IMR-90 (cell line): ENCODE results near the gene ELOVL5. TPM values are rescaled to one million over a fixed set of nuclear protein-coding genes. Genes with fewer than 3 reads are reported as not detected.

ENCODE experiments used
- ATAC-seq: fragments of 200-7000 bp; cut with Tn5 transposase; 2 replicates; pipeline ENCODE4 v1.9.1; 2020; ENCODE audit warnings: low read depth, mild to moderate bottlenecking, moderate library complexity
- BruUV-seq: library from RNA; stranded (reverse); fragments of 400-500 nt; replicated peaks from 2 replicates; lab custom pipeline; 2021; lab: Mats Ljungman, UMichigan
- CTCF ChIA-PET: fragments of 300-600 bp; formaldehyde crosslinking; extraction: SDS; loops from one replicate; lab custom pipeline; 2021; ENCODE audit warnings: antibody characterized with exemption; lab: Yijun Ruan, JAX
- POLR2A ChIA-PET: fragments of 300-600 bp; sonication (Branson Sonifier 250); formaldehyde crosslinking; loops from one replicate; lab custom pipeline; 2022; ENCODE audit warnings: antibody characterized with exemption; ENCODE audit not compliant: unreplicated experiment; lab: Charles Lee
- DNase-seq: peaks from one replicate; pipeline ENCODE4 v3.0.0; 2013
- H2AFZ ChIP-seq: replicated peaks from 2 replicates; pipeline ENCODE3; 2013; ENCODE audit warnings: low read length, mild to moderate bottlenecking; ENCODE audit not compliant: poor library complexity
- H2AK5ac ChIP-seq: 2 replicates; pipeline ENCODE4 v1.6.1; 2013; ENCODE audit warnings: low read depth, low read length, inconsistent platforms
- H2AK9ac ChIP-seq: replicated peaks from 2 replicates; pipeline ENCODE3; 2013; ENCODE audit warnings: mild to moderate bottlenecking, low read depth, low read length, moderate library complexity; ENCODE audit not compliant: poor library complexity
- H2BK120ac ChIP-seq: 2 replicates; pipeline ENCODE4 v1.6.1; 2013; ENCODE audit warnings: low read depth, low read length, inconsistent platforms
- H2BK15ac ChIP-seq: 3 replicates; pipeline ENCODE4 v1.6.1; 2013; ENCODE audit warnings: low read depth, low read length, inconsistent platforms
- H2BK20ac ChIP-seq: 2 replicates; pipeline ENCODE4 v1.6.1; 2013; ENCODE audit warnings: low read depth, mild to moderate bottlenecking, inconsistent platforms, low read length, moderate library complexity
- H2BK5ac ChIP-seq: 2 replicates; pipeline ENCODE4 v1.6.1; 2013; ENCODE audit warnings: mild to moderate bottlenecking, low read depth, low read length, inconsistent platforms; ENCODE audit not compliant: poor library complexity, severe bottlenecking
- H3K14ac ChIP-seq: replicated peaks from 2 replicates; pipeline ENCODE4 v1.6.1; 2013; ENCODE audit warnings: low read depth, low read length, inconsistent platforms
- H3K18ac ChIP-seq: 2 replicates; pipeline ENCODE4 v1.6.1; 2013; ENCODE audit warnings: low read depth, low read length, control low read depth
- H3K23ac ChIP-seq: 2 replicates; pipeline ENCODE4 v1.6.1; 2013; ENCODE audit warnings: low read depth, low read length, inconsistent platforms
- H3K27ac ChIP-seq: 2 replicates; pipeline ENCODE4 v1.5.1; 2013; ENCODE audit warnings: mild to moderate bottlenecking, control low read depth, low read length; ENCODE audit not compliant: insufficient read depth
- H3K27me3 ChIP-seq: 2 replicates; pipeline ENCODE4 v1.6.1; 2013; ENCODE audit warnings: low read length; ENCODE audit not compliant: control insufficient read depth, insufficient read depth
- H3K36me3 ChIP-seq: 2 replicates; pipeline ENCODE4 v1.6.1; 2013; ENCODE audit warnings: low read length, mixed read lengths; ENCODE audit not compliant: control insufficient read depth, insufficient read depth
- H3K4ac ChIP-seq: 2 replicates; pipeline ENCODE4 v1.6.1; 2013; ENCODE audit warnings: low read depth, low read length, inconsistent platforms
- H3K4me1 ChIP-seq: 2 replicates; pipeline ENCODE4 v1.6.1; 2013; ENCODE audit warnings: low read length, mixed read lengths; ENCODE audit not compliant: control insufficient read depth, insufficient read depth
- H3K4me2 ChIP-seq: 2 replicates; pipeline ENCODE4 v1.6.1; 2013; ENCODE audit warnings: low read depth, mild to moderate bottlenecking, control low read depth, low read length, moderate library complexity
- H3K4me3 ChIP-seq: 2 replicates; pipeline ENCODE4 v1.5.1; 2013; ENCODE audit warnings: low read depth, mild to moderate bottlenecking, control low read depth, low read length, moderate library complexity; ENCODE audit not compliant: insufficient read depth
- H3K56ac ChIP-seq: 2 replicates; pipeline ENCODE4 v1.6.1; 2013; ENCODE audit warnings: low read length, inconsistent platforms; ENCODE audit not compliant: insufficient read depth; ENCODE audit errors: extremely low read depth
- H3K79me1 ChIP-seq, 2 experiments: 2 replicates each; pipeline ENCODE4 v1.6.1; 2013; ENCODE audit warnings: low read length in 2 of 2, inconsistent platforms in 1 of 2, low read depth in 1 of 2
- H3K9ac ChIP-seq: 2 replicates; pipeline ENCODE4 v1.6.1; 2013; ENCODE audit warnings: low read depth, low read length, control low read depth
- H3K9me1 ChIP-seq: 2 replicates; pipeline ENCODE4 v1.6.1; 2013; ENCODE audit warnings: low read length, inconsistent platforms; ENCODE audit not compliant: insufficient read depth
- H3K9me3 ChIP-seq: 2 replicates; pipeline ENCODE4 v1.6.1; 2013; ENCODE audit warnings: low read length; ENCODE audit not compliant: control insufficient read depth, insufficient read depth
- H4K20me1 ChIP-seq: 2 replicates; pipeline ENCODE4 v1.6.1; 2013; ENCODE audit warnings: low read length, inconsistent platforms; ENCODE audit not compliant: insufficient read depth
- H4K5ac ChIP-seq: 2 replicates; pipeline ENCODE4 v1.6.1; 2013; ENCODE audit warnings: mild to moderate bottlenecking, low read depth, low read length, control low read depth
- H4K8ac ChIP-seq, 2 experiments: 2 replicates each; pipeline ENCODE4 v1.6.1; 2013; ENCODE audit warnings: low read depth in 2 of 2, low read length in 2 of 2, control low read depth in 1 of 2, inconsistent platforms in 1 of 2
- H4K91ac ChIP-seq: 2 replicates; pipeline ENCODE4 v1.6.1; 2013; ENCODE audit warnings: low read depth, low read length, inconsistent platforms; ENCODE audit not compliant: insufficient read depth
- BHLHE40 ChIP-seq: fragments of 150-350 bp; IDR thresholded peaks from 2 replicates; pipeline ENCODE4 v1.6.1; 2016; ENCODE audit warnings: mild to moderate bottlenecking, low read depth, low read length
- CEBPB ChIP-seq: IDR thresholded peaks from 2 replicates; pipeline ENCODE4 v1.6.1; 2012; ENCODE audit warnings: low read depth, low read length, improper control_type of control experiment
- CHD1 ChIP-seq: IDR thresholded peaks from 2 replicates; pipeline ENCODE4 v1.6.1; 2012; ENCODE audit warnings: low read depth, low read length, improper control_type of control experiment
- FOS ChIP-seq: fragments of 150-350 bp; IDR thresholded peaks from 2 replicates; pipeline ENCODE4 v1.6.1; 2016; ENCODE audit warnings: low read depth, low read length
- MAFK ChIP-seq: IDR thresholded peaks from 2 replicates; pipeline ENCODE4 v1.6.1; 2012; ENCODE audit warnings: low read depth, low read length, improper control_type of control experiment
- MAZ ChIP-seq: IDR thresholded peaks from 2 replicates; pipeline ENCODE4 v1.6.1; 2012; ENCODE audit warnings: low read depth, mild to moderate bottlenecking, low read length, improper control_type of control experiment, moderate library complexity, borderline replicate concordance
- MXI1 ChIP-seq: IDR thresholded peaks from 2 replicates; pipeline ENCODE4 v1.6.1; 2012; ENCODE audit warnings: low read depth, mild to moderate bottlenecking, low read length, moderate library complexity, borderline replicate concordance
- NFE2L2 ChIP-seq: fragments of 150-350 bp; IDR thresholded peaks from 2 replicates; pipeline ENCODE4 v1.6.1; 2016; ENCODE audit warnings: low read depth, mild to moderate bottlenecking, low read length
- POLR2A ChIP-seq: IDR thresholded peaks from 2 replicates; pipeline ENCODE4 v1.6.1; 2012; ENCODE audit warnings: mild to moderate bottlenecking, low read depth, low read length
- RAD21 ChIP-seq: IDR thresholded peaks from 2 replicates; pipeline ENCODE4 v1.6.1; 2012; ENCODE audit warnings: low read length, improper control_type of control experiment
- RCOR1 ChIP-seq: IDR thresholded peaks from 2 replicates; pipeline ENCODE4 v1.6.1; 2012; ENCODE audit warnings: mild to moderate bottlenecking, low read length, improper control_type of control experiment; ENCODE audit not compliant: insufficient replicate concordance
- RFX5 ChIP-seq: IDR thresholded peaks from 2 replicates; pipeline ENCODE4 v1.8.0; 2012; ENCODE audit warnings: low read depth, mild to moderate bottlenecking, low read length, moderate library complexity
- SMC3 ChIP-seq: fragments of 150-350 bp; IDR thresholded peaks from 2 replicates; pipeline ENCODE4 v1.6.1; 2016; ENCODE audit warnings: low read depth, mild to moderate bottlenecking, antibody characterized with exemption, low read length, moderate library complexity
- WGBS, 2 experiments: methylation state at CpG; one replicate each; pipeline versions ENCODE4 v1.1.5 to v1.1.7; 2013; ENCODE audit warnings: missing lambda C conversion rate in 2 of 2; ENCODE audit not compliant: insufficient read length in 1 of 2; ENCODE audit errors: extremely low coverage in 2 of 2; 5-methylcytosine and 5-hydroxymethylcytosine counted together
- dilution Hi-C: fragments of 300-500 bp; cut with HindIII; formaldehyde crosslinking; loops from one replicate; pipeline ENCODE4 v1.14.3; 2018; ENCODE audit warnings: low sequenced_read_pairs; ENCODE audit not compliant: unreplicated experiment
- in situ Hi-C: fragments of 300-500 bp; cut with MboI; formaldehyde crosslinking; loops from 3 replicates; pipeline ENCODE4 v1.14.3; 2019; ENCODE audit warnings: low sequenced_read_pairs, inconsistent platforms, mixed read lengths
- intact Hi-C: fragments of 100-400 bp; cut with micrococcal nuclease; formaldehyde crosslinking; loops from 2 replicates; pipeline ENCODE4 v1.10.0; 2022
- polyA plus RNA-seq, 3 experiments: library from polyadenylated mRNA; depleted of rRNA; stranded (reverse); fragments of >200 nt; gene quantifications; 2 replicates each; pipeline ENCODE4 v1.2.3, GENCODE V29; 2012; ENCODE audit warnings: low replicate concordance in 1 of 3
- total RNA-seq: library from RNA; depleted of rRNA; stranded (reverse); fragments of >200 nt; gene quantifications from 2 replicates; pipeline ENCODE4 v1.2.3, GENCODE V29; 2012
- TF ChIP-seq, protein P1 (sequence below): fragments of 150-350 bp; IDR thresholded peaks from 2 replicates; pipeline ENCODE4 v1.6.1; 2016; ENCODE audit warnings: low read depth, mild to moderate bottlenecking, low read length, moderate library complexity, borderline replicate concordance
- TF ChIP-seq, protein P2 (sequence below): fragments of 150-350 bp; IDR thresholded peaks from 2 replicates; pipeline ENCODE4 v1.6.1; 2017; ENCODE audit warnings: mild to moderate bottlenecking, antibody characterized with exemption, low read length, low read depth

ELOVL5 gene
- total and polyA plus RNA-seq, 2 of the 4 experiments (the other 2 are of a cell fraction), result 32.1 to 42.3 TPM

DNA sequence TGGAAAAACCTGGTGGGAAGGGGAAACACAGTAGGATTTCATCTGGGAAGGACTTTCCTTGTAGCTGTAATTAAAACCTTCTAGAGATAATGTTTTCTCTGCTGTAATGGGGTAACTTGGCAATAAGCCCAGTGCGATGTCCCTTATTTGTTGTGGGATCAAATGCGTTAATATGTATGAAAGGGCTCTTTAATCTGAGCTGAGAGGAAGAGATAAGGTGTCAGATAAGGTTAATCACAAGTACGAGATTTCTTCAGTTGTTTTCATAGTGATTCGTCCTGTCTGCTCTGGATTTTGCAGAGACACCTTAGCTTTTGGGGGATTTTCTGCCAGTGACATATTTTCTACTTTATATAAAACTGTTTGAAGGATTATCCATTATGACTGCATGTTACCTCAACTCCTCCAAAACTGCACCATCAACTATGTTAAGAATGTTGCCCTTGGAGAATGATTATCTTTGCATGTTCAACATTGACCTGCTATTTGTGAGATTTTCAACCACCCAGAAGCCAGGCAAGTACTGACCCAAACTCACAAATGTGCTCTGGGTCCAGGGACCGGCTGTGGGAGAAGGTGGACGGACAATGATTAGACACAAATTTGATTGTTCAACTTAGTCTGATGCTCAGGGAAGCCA, 21.2 kb upstream of the ELOVL5 start:
- Histone ChIP-seq H3K4me3 (no peak overlapping the region), H2BK15ac (no peak overlapping the region), H3K9me1 (no peaks in the 10 kb centered on the region), H3K4me2 (no peak overlapping the region), H3K79me1 (no peaks in the 10 kb centered on the region), H3K27me3 (peaks cover 10% of the 10 kb centered on the region), H3K18ac (no peak overlapping the region), H3K4me1 (no peaks in the 10 kb centered on the region), H2AFZ (no peak overlapping the region), H3K9me3 (no peaks in the 10 kb centered on the region), H2AK5ac (no peak overlapping the region), H2BK20ac (no peak overlapping the region), H4K20me1 (no peaks in the 10 kb centered on the region), H3K9ac (no peak overlapping the region), H2BK120ac (no peak overlapping the region), H3K27ac (no peak overlapping the region), H3K23ac (no peak overlapping the region), H4K5ac (no peak overlapping the region), H2BK5ac (no peak overlapping the region), H3K36me3 (no peaks in the 10 kb centered on the region), H4K8ac (no peak overlapping the region), H2AK9ac (no peak overlapping the region), H3K56ac (no peak overlapping the region), H3K4ac (no peak overlapping the region), H3K14ac (no peak overlapping the region), H4K91ac (no peak overlapping the region)
- DNase-seq (no peak), ATAC-seq (no peak)
- dilution Hi-C loops, result no loop called here
- POLR2A ChIA-PET, result no interaction called here
- TF ChIP-seq FOS, result no peak
- TF ChIP-seq, protein P1, sequence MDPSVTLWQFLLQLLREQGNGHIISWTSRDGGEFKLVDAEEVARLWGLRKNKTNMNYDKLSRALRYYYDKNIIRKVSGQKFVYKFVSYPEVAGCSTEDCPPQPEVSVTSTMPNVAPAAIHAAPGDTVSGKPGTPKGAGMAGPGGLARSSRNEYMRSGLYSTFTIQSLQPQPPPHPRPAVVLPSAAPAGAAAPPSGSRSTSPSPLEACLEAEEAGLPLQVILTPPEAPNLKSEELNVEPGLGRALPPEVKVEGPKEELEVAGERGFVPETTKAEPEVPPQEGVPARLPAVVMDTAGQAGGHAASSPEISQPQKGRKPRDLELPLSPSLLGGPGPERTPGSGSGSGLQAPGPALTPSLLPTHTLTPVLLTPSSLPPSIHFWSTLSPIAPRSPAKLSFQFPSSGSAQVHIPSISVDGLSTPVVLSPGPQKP, result no peak
- TF ChIP-seq, protein P2, sequence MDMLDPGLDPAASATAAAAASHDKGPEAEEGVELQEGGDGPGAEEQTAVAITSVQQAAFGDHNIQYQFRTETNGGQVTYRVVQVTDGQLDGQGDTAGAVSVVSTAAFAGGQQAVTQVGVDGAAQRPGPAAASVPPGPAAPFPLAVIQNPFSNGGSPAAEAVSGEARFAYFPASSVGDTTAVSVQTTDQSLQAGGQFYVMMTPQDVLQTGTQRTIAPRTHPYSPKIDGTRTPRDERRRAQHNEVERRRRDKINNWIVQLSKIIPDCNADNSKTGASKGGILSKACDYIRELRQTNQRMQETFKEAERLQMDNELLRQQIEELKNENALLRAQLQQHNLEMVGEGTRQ, result no peak
- TF ChIP-seq CHD1, result no peak
- no peak for TF ChIP-seq BHLHE40
- TF ChIP-seq MXI1, result no peak
- no peak for TF ChIP-seq POLR2A
- no peak for TF ChIP-seq NFE2L2
- TF ChIP-seq MAZ, result no peak
- no peak for TF ChIP-seq RFX5
- TF ChIP-seq MAFK, result no peak
- no peak for TF ChIP-seq SMC3
- TF ChIP-seq CEBPB, result no peak
- no peak for TF ChIP-seq RAD21
- TF ChIP-seq RCOR1, result no peak
- no TSS peak for BruUV-seq
- no CpG with 5 or more reads among the region's 6 CpGs for WGBS, 2 experiments
- in situ Hi-C loops, result no loop called here
- CTCF ChIA-PET, result no interaction called here
- intact Hi-C loops, result loop anchor here (5.0 kb wide), 1 partner anchor 37 kb away; no protein-coding TSS in a partner anchor
